Testis (tissue), 3 donors: ENCODE measurements around the gene RLBP1. TPM values are rescaled to one million over a fixed set of nuclear protein-coding genes. Genes with fewer than 3 reads are reported as not detected.

Source experiments
- DNase-seq: peaks from one replicate; pipeline ENCODE4 v3.0.0-alpha.2; 2019
- H3K27ac ChIP-seq, 2 donors: fragments of 200-600 bp; sonication (generic); one replicate each; pipeline ENCODE4 v1.5.1; 2019
- H3K27me3 ChIP-seq: fragments of 200-600 bp; sonication (generic); one replicate; pipeline ENCODE4 v1.5.1; 2019
- H3K36me3 ChIP-seq: fragments of 200-600 bp; sonication (generic); one replicate; pipeline ENCODE4 v1.5.1; 2017; ENCODE audit warnings: low read depth; ENCODE audit errors: missing control alignments
- H3K4me1 ChIP-seq: fragments of 200-600 bp; sonication (generic); one replicate; pipeline ENCODE4 v1.5.1; 2019
- H3K4me3 ChIP-seq, 2 donors: fragments of 200-600 bp; sonication (generic); one replicate each; pipeline ENCODE4 v1.5.1; 2017 to 2019
- H3K9me3 ChIP-seq: fragments of 200-600 bp; sonication (generic); one replicate; pipeline ENCODE4 v1.5.1; 2017
- POLR2A ChIP-seq: fragments of 450-650 bp; IDR thresholded peaks from one replicate; pipeline ENCODE4 v1.6.1; 2017; ENCODE audit warnings: antibody characterized with exemption, mild to moderate bottlenecking, moderate library complexity
- WGBS, 2 donors: methylation state at CpG; one replicate each; pipeline ENCODE4 v1.1.5; 2018; 5-methylcytosine and 5-hydroxymethylcytosine counted together
- intact Hi-C: fragments of 100-400 bp; cut with DNase I; formaldehyde crosslinking; loops from one replicate; pipeline ENCODE4 v1.15.1; 2023; ENCODE audit warnings: low total_unique reads
- polyA plus RNA-seq: library from polyadenylated mRNA; stranded (reverse); fragments of 350-450 nt; fragmentation: Illumina TruSeq; extraction: RNeasy Lipid Tissue Mini Kit (QIAGEN cat#74804); gene quantifications from one replicate; pipeline ENCODE4 v1.2.3, GENCODE V29; 2014; ENCODE audit warnings: low read depth, low replicate concordance; ENCODE audit not compliant: insufficient read depth
- total RNA-seq, 2 donors: library from RNA; depleted of rRNA; stranded (reverse); fragments of >200 nt; gene quantifications; one replicate each; pipeline ENCODE4 v1.2.3, GENCODE V29; 2016
- TF ChIP-seq, protein P1 (sequence below), 3 experiments: fragments of 450-650 bp in 2 of 3; fragments of 200-600 bp in 1 of 3; sonication (generic) in 1 of 3; IDR thresholded peaks; one replicate each; pipeline ENCODE4 v1.5.1; 2016 to 2019; ENCODE audit warnings: antibody characterized with exemption in 3 of 3, mild to moderate bottlenecking in 2 of 3, moderate library complexity in 1 of 3

The RLBP1 gene
- total and polyA plus RNA-seq, 3 donors from 2014 or later = 0.31 to 1.1 (median 0.93) TPM

- no peaks in the 10 kb centered on the region for H3K36me3 ChIP-seq
- intact Hi-C loops = no loop called here
- WGBS, 2 donors = 92 to 100% methylated on average over 1 of the region's 1 CpG
Observed at GRCh38 chr15:89209057-89209456, 12.3 kb downstream of the RLBP1 start.

GRCh38 chr15:89208256-89208655 is 13.1 kb downstream of the RLBP1 start:
- no peak for DNase-seq
- no peak overlapping the region for H3K27ac ChIP-seq
- peaks cover 3% of the 10 kb centered on the region for H3K4me1 ChIP-seq
- no peak overlapping the region for H3K4me3 ChIP-seq
- TF ChIP-seq POLR2A = no peak
- TF ChIP-seq, protein P1, sequence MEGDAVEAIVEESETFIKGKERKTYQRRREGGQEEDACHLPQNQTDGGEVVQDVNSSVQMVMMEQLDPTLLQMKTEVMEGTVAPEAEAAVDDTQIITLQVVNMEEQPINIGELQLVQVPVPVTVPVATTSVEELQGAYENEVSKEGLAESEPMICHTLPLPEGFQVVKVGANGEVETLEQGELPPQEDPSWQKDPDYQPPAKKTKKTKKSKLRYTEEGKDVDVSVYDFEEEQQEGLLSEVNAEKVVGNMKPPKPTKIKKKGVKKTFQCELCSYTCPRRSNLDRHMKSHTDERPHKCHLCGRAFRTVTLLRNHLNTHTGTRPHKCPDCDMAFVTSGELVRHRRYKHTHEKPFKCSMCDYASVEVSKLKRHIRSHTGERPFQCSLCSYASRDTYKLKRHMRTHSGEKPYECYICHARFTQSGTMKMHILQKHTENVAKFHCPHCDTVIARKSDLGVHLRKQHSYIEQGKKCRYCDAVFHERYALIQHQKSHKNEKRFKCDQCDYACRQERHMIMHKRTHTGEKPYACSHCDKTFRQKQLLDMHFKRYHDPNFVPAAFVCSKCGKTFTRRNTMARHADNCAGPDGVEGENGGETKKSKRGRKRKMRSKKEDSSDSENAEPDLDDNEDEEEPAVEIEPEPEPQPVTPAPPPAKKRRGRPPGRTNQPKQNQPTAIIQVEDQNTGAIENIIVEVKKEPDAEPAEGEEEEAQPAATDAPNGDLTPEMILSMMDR (IDR thresholded peaks at IDR 0.05) = no peak
- no peaks in the 10 kb centered on the region for H3K9me3 ChIP-seq
- H3K36me3 ChIP-seq = no peaks in the 10 kb centered on the region
- intact Hi-C loops = no loop called here
- no peaks in the 10 kb centered on the region for H3K27me3 ChIP-seq

More at GRCh38 chr15:89209057-89209456, 12.3 kb downstream of the RLBP1 start:
- Histone ChIP-seq H3K9me3 (no peaks in the 10 kb centered on the region), H3K4me3 (no peak overlapping the region), H3K27me3 (no peaks in the 10 kb centered on the region), H3K27ac (no peak overlapping the region), H3K4me1 (peaks cover 3% of the 10 kb centered on the region)
- TF ChIP-seq, protein P1 (IDR thresholded peaks at IDR 0.05) = no peak
- no peak for TF ChIP-seq POLR2A
- DNase-seq = no peak

DNA sequence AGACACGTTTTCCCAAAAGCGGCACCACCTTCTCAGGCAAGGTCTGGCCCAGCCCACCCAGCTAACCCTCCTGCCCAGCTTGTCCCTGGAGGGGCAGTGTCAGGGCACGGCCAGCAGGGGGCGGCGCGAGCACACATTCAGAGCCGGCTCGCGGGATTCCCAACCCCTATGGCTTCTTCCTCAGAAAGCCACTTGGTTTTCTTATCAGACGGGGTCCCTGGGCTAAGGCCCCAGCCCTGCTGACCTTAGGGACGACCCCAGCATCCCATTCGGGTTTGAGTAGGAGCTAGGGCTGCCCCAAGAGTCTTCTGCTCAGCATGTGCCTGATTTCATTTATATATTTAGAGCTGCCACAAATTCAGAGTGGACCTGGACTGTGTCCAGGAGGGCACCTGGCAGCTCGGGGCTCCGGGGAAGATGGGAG is 14.5 kb downstream of the RLBP1 start:
- peak; percentile 88 for DNase-seq
- TF ChIP-seq POLR2A = no peak
- TF ChIP-seq, protein P1 (IDR thresholded peaks at IDR 0.05) = peak; percentile 83 to 95 (median 94)
- Histone ChIP-seq H3K36me3 (no peaks in the 10 kb centered on the region), H3K9me3 (no peaks in the 10 kb centered on the region), H3K4me1 (peaks cover 3% of the 10 kb centered on the region), H3K27me3 (no peaks in the 10 kb centered on the region), H3K27ac (no peak overlapping the region), H3K4me3 (no peak overlapping the region)
- 3 to 10% methylated on average over 3 to 14 of the region's 14 CpGs for WGBS, 2 donors
- intact Hi-C loops = no loop called here

GRCh38 chr15:89205991-89206585 is 15.3 kb downstream of the RLBP1 start:
- DNase-seq = no peak
- no peaks in the 10 kb centered on the region for H3K36me3 ChIP-seq
- H3K9me3 ChIP-seq = no peaks in the 10 kb centered on the region
- H3K4me1 ChIP-seq = peaks cover 3% of the 10 kb centered on the region
- H3K4me3 ChIP-seq = no peak overlapping the region
- no peak for TF ChIP-seq POLR2A
- TF ChIP-seq, protein P1 (IDR thresholded peaks at IDR 0.05) = no peak
- H3K27me3 ChIP-seq = no peaks in the 10 kb centered on the region
- no peak overlapping the region for H3K27ac ChIP-seq
- intact Hi-C loops = no loop called here
- WGBS, 2 donors = 60 to 69% methylated on average over 14 of the region's 14 CpGs

- Histone ChIP-seq H3K36me3 (no peaks in the 10 kb centered on the region), H3K9me3 (no peaks in the 10 kb centered on the region), H3K27ac (no peak overlapping the region), H3K4me1 (peaks cover 3% of the 10 kb centered on the region), H3K4me3 (no peak overlapping the region), H3K27me3 (no peaks in the 10 kb centered on the region)
- WGBS, 2 donors = 37 to 51% methylated on average over 2 of the region's 2 CpGs
- no peak for DNase-seq
- TF ChIP-seq, protein P1 (IDR thresholded peaks at IDR 0.05) = no peak
- no peak for TF ChIP-seq POLR2A
- intact Hi-C loops = no loop called here
Observed at GRCh38 chr15:89203705-89204273, 17.6 kb downstream of the RLBP1 start.
